Nephron (organoid): Measurements from ENCODE around the gene KSR2.
"Not testable (repeated sequence)": the region's sequence is repeated elsewhere in the genome, so short reads cannot be mapped to it uniquely, and the experiment has no call there.

Experiments
- H3K27ac Mint-ChIP-seq, 3 experiments: 2 replicates each; pipeline ENCODE4 v1.8.0; 2020; ENCODE audit warnings: mixed read lengths in 3 of 3, mild to moderate bottlenecking in 2 of 3, moderate library complexity in 1 of 3
- H3K27me3 Mint-ChIP-seq: 2 replicates; pipeline ENCODE4 v1.8.0; 2021; ENCODE audit warnings: low read depth, mild to moderate bottlenecking, moderate library complexity, mixed read lengths
- H3K36me3 Mint-ChIP-seq: 2 replicates; pipeline ENCODE4 v1.8.0; 2020; ENCODE audit warnings: low read depth, mixed read lengths
- H3K4me1 Mint-ChIP-seq: 2 replicates; pipeline ENCODE4 v1.8.0; 2020; ENCODE audit warnings: mixed read lengths
- H3K4me3 Mint-ChIP-seq, 3 experiments: 2 replicates each; pipeline ENCODE4 v1.8.0; 2020; ENCODE audit warnings: mild to moderate bottlenecking in 3 of 3, mixed read lengths in 3 of 3, moderate library complexity in 2 of 3
- H3K9me3 Mint-ChIP-seq: 2 replicates; pipeline ENCODE4 v1.8.0; 2020; ENCODE audit warnings: mixed read lengths
- TF ChIP-seq, protein P1 (sequence below), 3 experiments: fragments of 200-600 bp; sonication (generic); IDR thresholded peaks; one replicate each; pipeline ENCODE4 v1.5.0; 2021; ENCODE audit warnings: antibody characterized with exemption in 3 of 3; ENCODE audit not compliant: unreplicated experiment in 3 of 3

The KSR2 gene

GRCh38 chr12:117742721-117743120, 226.1 kb downstream of the KSR2 start:
- Mint-ChIP-seq H3K36me3 (no peaks in the 10 kb centered on the region), H3K4me1 (peaks cover 6% of the 10 kb centered on the region), H3K9me3 (peaks cover 18% of the 10 kb centered on the region), H3K27me3 (peaks cover 38% of the 10 kb centered on the region), H3K27ac (no peak overlapping the region), H3K4me3 (no peak overlapping the region)
- TF ChIP-seq, protein P1, sequence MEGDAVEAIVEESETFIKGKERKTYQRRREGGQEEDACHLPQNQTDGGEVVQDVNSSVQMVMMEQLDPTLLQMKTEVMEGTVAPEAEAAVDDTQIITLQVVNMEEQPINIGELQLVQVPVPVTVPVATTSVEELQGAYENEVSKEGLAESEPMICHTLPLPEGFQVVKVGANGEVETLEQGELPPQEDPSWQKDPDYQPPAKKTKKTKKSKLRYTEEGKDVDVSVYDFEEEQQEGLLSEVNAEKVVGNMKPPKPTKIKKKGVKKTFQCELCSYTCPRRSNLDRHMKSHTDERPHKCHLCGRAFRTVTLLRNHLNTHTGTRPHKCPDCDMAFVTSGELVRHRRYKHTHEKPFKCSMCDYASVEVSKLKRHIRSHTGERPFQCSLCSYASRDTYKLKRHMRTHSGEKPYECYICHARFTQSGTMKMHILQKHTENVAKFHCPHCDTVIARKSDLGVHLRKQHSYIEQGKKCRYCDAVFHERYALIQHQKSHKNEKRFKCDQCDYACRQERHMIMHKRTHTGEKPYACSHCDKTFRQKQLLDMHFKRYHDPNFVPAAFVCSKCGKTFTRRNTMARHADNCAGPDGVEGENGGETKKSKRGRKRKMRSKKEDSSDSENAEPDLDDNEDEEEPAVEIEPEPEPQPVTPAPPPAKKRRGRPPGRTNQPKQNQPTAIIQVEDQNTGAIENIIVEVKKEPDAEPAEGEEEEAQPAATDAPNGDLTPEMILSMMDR (IDR thresholded peaks at IDR 0.05; ENCODE audit: unreplicated experiment in 3 of 3): no peak

GRCh38 chr12:117738233-117738632, 230.6 kb downstream of the KSR2 start:
- Mint-ChIP-seq H3K4me1 (no peaks in the 10 kb centered on the region), H3K27ac (no peak overlapping the region), H3K27me3 (peaks cover 18% of the 10 kb centered on the region), H3K9me3 (peaks cover 1% of the 10 kb centered on the region), H3K4me3 (no peak overlapping the region), H3K36me3 (no peaks in the 10 kb centered on the region)
- TF ChIP-seq, protein P1 (IDR thresholded peaks at IDR 0.05; ENCODE audit: unreplicated experiment in 3 of 3): no peak

- TF ChIP-seq, protein P1 (IDR thresholded peaks at IDR 0.05; ENCODE audit: unreplicated experiment in 3 of 3): no peak
- no peaks in the 10 kb centered on the region for H3K36me3 Mint-ChIP-seq
- peaks cover 16% of the 10 kb centered on the region for H3K27me3 Mint-ChIP-seq
- no peak overlapping the region for H3K27ac Mint-ChIP-seq
- H3K4me1 Mint-ChIP-seq: no peaks in the 10 kb centered on the region
- no peak overlapping the region for H3K4me3 Mint-ChIP-seq
- H3K9me3 Mint-ChIP-seq: peaks cover 7% of the 10 kb centered on the region
These were observed 235.3 kb downstream of the KSR2 start for GRCh38 chr12:117733549-117733805.

- Mint-ChIP-seq H3K9me3 (peaks cover 7% of the 10 kb centered on the region), H3K27ac (no peak overlapping the region), H3K4me3 (no peak overlapping the region), H3K27me3 (peaks cover 21% of the 10 kb centered on the region), H3K36me3 (no peaks in the 10 kb centered on the region), H3K4me1 (no peaks in the 10 kb centered on the region)
- TF ChIP-seq, protein P1 (IDR thresholded peaks at IDR 0.05; ENCODE audit: unreplicated experiment in 3 of 3): no peak
These were observed 235.8 kb downstream of the KSR2 start for GRCh38 chr12:117732761-117733548.

- H3K4me3 Mint-ChIP-seq, H3K27ac Mint-ChIP-seq, H3K9me3 Mint-ChIP-seq, H3K36me3 Mint-ChIP-seq, H3K4me1 Mint-ChIP-seq: not testable (repeated sequence)
- peaks cover 32% of the 10 kb centered on the region for H3K27me3 Mint-ChIP-seq
These were observed 237.7 kb downstream of the KSR2 start for GRCh38 chr12:117731131-117731530.

DNA sequence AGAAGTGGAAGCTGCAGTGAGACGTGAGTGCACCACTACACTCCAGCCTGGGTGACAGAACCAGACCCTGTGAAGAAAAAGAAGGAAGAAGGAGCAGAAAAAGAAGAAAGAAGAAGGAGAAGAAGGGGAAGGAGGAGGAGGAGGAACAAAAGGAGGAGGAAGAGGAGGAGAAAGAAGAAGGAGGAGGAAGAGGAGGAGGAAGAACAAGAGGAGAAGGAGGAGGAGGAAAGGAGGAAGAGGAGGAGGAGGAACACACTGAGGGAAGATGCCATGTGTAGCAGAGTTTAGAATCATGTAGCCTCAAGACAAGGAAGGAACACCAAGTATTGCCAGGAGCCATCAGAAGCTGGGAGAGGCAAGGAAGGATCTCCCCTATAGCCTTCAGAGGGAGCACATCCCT, 241.5 kb downstream of the KSR2 start:
- no peaks in the 10 kb centered on the region for H3K36me3 Mint-ChIP-seq
- H3K4me3 Mint-ChIP-seq: no peak overlapping the region
- peaks cover 37% of the 10 kb centered on the region for H3K27me3 Mint-ChIP-seq
- H3K27ac Mint-ChIP-seq: no peak overlapping the region
- peaks cover 4% of the 10 kb centered on the region for H3K9me3 Mint-ChIP-seq
- H3K4me1 Mint-ChIP-seq: no peaks in the 10 kb centered on the region
- TF ChIP-seq, protein P1 (IDR thresholded peaks at IDR 0.05; ENCODE audit: unreplicated experiment in 3 of 3): no peak
